ENCODE results near the gene STPG3.

DNA sequence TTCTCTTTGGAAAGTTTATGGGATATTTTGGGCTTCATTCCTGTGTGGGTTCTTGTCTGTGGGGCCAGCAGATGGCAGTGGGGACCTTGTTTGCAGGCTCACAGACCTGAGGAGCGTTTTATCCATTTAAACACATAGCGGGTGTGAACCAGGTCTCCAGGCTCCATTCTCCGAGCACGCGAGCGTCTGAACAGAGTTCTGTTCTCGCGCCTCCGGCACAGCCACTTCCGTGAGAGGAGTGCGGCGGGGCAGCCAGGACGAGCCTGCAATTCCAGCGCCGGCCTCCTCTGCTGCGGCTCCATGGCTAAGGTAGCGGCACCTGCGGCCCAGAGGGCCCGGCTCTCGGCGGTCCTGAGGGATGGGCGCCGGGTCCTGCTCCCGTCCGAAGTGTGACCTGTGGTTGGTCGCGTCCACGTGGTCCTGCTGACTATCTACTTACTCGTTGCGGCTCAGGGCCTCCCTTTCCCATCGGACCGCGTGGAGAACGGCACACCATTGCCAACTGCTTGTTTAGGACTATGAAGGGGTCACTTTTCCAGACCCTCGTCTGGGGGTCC lies 43.7 kb downstream of the STPG3 start:
- TF ChIP-seq, protein P1, sequence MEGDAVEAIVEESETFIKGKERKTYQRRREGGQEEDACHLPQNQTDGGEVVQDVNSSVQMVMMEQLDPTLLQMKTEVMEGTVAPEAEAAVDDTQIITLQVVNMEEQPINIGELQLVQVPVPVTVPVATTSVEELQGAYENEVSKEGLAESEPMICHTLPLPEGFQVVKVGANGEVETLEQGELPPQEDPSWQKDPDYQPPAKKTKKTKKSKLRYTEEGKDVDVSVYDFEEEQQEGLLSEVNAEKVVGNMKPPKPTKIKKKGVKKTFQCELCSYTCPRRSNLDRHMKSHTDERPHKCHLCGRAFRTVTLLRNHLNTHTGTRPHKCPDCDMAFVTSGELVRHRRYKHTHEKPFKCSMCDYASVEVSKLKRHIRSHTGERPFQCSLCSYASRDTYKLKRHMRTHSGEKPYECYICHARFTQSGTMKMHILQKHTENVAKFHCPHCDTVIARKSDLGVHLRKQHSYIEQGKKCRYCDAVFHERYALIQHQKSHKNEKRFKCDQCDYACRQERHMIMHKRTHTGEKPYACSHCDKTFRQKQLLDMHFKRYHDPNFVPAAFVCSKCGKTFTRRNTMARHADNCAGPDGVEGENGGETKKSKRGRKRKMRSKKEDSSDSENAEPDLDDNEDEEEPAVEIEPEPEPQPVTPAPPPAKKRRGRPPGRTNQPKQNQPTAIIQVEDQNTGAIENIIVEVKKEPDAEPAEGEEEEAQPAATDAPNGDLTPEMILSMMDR (IDR thresholded peaks at IDR 0.05; ENCODE audit: low read length), result no peak
- TF ChIP-seq EZH2 (IDR thresholded peaks at IDR 0.05; ENCODE audit: borderline replicate concordance, low read length), result no peak

Data from OCI-LY1 (cell line).